Lung (tissue), 12 donors: ENCODE data around the gene SAMD8. TPM values are rescaled to one million over a fixed set of nuclear protein-coding genes. Genes with fewer than 3 reads are reported as not detected.

Experiments
- ATAC-seq: fragments of 200-7000 bp; cut with Tn5 transposase; one replicate; pipeline ENCODE4 v1.9.1; 2020; ENCODE audit warnings: moderate number of reproducible peaks; ENCODE audit not compliant: insufficient read depth, low FRiP score
- DNase-seq, 3 donors: peaks; one replicate each; pipeline ENCODE4 v3.0.0-alpha.2; 2013 to 2017
- H3K27ac ChIP-seq, 2 donors: one replicate each; pipeline ENCODE4 v1.5.1; 2013; ENCODE audit warnings: mild to moderate bottlenecking in 2 of 2, moderate library complexity in 2 of 2, control low read depth in 1 of 2, inconsistent platforms in 1 of 2, low read depth in 1 of 2, low read length in 1 of 2
- H3K27me3 ChIP-seq, 3 donors: one replicate each; pipeline ENCODE4 v1.5.1; 2013; ENCODE audit warnings: low read length in 2 of 3; ENCODE audit not compliant: control insufficient read depth in 3 of 3, insufficient read depth in 3 of 3
- H3K36me3 ChIP-seq, 4 donors: one replicate each; pipeline ENCODE4 v1.5.1; 2013; ENCODE audit warnings: low read length in 4 of 4, mild to moderate bottlenecking in 1 of 4, moderate library complexity in 1 of 4; ENCODE audit not compliant: control insufficient read depth in 4 of 4, insufficient read depth in 4 of 4
- H3K4me1 ChIP-seq, 5 donors: one replicate each; pipeline ENCODE4 v1.5.1; 2013; ENCODE audit warnings: low read length in 5 of 5, mild to moderate bottlenecking in 2 of 5, moderate library complexity in 1 of 5; ENCODE audit not compliant: control insufficient read depth in 5 of 5, insufficient read depth in 5 of 5
- H3K4me3 ChIP-seq: one replicate; pipeline ENCODE4 v1.5.1; 2013; ENCODE audit warnings: mild to moderate bottlenecking, control low read depth, moderate library complexity
- H3K9ac ChIP-seq, 2 donors: one replicate each; pipeline ENCODE4 v1.5.1; 2013; ENCODE audit warnings: low read length in 2 of 2, control low read depth in 1 of 2; ENCODE audit not compliant: insufficient read depth in 1 of 2
- H3K9me3 ChIP-seq, 4 donors: one replicate each; pipeline ENCODE4 v1.5.1; 2013; ENCODE audit warnings: low read length in 3 of 4, mild to moderate bottlenecking in 1 of 4, moderate library complexity in 1 of 4; ENCODE audit not compliant: control insufficient read depth in 4 of 4, insufficient read depth in 3 of 4
- WGBS, 2 donors: extraction: QIAGEN DNeasy Blood & Tissue Kit; methylation state at CpG; one replicate each; pipeline ENCODE4 v1.1.7; 2013; 5-methylcytosine and 5-hydroxymethylcytosine counted together
- polyA plus RNA-seq, 2 donors: library from polyadenylated mRNA; stranded (reverse); fragments of 200-250 nt; gene quantifications; one replicate each; pipeline ENCODE4 v1.2.1, GENCODE V29; 2013
- total RNA-seq, 2 donors: library from RNA; depleted of rRNA in 1 of 2; stranded (reverse); fragments of >200 nt in 1 of 2; gene quantifications; one replicate each; pipeline ENCODE4 v1.2.1, GENCODE V29; 2014 to 2021
- TF ChIP-seq, protein P1 (sequence below): IDR thresholded peaks from 2 replicates; pipeline ENCODE4 v1.5.1; 2012; ENCODE audit warnings: mild to moderate bottlenecking; ENCODE audit errors: control extremely low read depth, extremely low read depth
- donor health status: control.
- donor health status: control.
- donor health status: Bipolar disorder and iron deficiency.
- donor health status: healthy.
- donor health status: DM: yes; HTN: yes; CAD: no.

The SAMD8 gene
- total and polyA plus RNA-seq, 4 donors, result 5.5 to 29.0 (median 11.3) TPM

DNA sequence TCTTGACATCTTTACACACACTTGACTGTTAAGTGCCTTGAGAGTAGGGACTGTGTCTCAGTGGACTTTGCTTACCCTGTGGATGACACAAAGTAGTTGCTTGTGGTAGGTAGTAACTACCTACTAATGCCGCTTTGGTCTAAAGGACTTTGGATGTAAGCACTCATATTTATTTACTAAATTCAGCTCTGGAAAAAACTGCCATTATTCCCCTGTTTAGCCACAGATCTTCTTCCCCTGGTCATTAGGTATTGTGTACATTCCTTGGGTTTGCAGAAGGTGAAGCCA is 96.3 kb downstream of the SAMD8 start:
- DNase-seq (no peak), ATAC-seq (no peak)
- H3K4me3 ChIP-seq, result no peak overlapping the region
- peaks cover 0 to 12% (median 6%) of the 10 kb centered on the region in 4 donors for H3K36me3 ChIP-seq
- H3K4me1 ChIP-seq, result peaks cover 0 to 19% (median 4%) of the 10 kb centered on the region in 5 donors
- no peak overlapping the region for H3K9ac ChIP-seq
- TF ChIP-seq, protein P1, sequence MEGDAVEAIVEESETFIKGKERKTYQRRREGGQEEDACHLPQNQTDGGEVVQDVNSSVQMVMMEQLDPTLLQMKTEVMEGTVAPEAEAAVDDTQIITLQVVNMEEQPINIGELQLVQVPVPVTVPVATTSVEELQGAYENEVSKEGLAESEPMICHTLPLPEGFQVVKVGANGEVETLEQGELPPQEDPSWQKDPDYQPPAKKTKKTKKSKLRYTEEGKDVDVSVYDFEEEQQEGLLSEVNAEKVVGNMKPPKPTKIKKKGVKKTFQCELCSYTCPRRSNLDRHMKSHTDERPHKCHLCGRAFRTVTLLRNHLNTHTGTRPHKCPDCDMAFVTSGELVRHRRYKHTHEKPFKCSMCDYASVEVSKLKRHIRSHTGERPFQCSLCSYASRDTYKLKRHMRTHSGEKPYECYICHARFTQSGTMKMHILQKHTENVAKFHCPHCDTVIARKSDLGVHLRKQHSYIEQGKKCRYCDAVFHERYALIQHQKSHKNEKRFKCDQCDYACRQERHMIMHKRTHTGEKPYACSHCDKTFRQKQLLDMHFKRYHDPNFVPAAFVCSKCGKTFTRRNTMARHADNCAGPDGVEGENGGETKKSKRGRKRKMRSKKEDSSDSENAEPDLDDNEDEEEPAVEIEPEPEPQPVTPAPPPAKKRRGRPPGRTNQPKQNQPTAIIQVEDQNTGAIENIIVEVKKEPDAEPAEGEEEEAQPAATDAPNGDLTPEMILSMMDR, result no peak
- 88 to 98% methylated on average over 1 of the region's 1 CpG for WGBS, 2 donors
- no peak overlapping the region for H3K27ac ChIP-seq
- no peaks in the 10 kb centered on the region for H3K9me3 ChIP-seq
- peaks cover 0 to 2% (median 0%) of the 10 kb centered on the region in 3 donors for H3K27me3 ChIP-seq

DNA sequence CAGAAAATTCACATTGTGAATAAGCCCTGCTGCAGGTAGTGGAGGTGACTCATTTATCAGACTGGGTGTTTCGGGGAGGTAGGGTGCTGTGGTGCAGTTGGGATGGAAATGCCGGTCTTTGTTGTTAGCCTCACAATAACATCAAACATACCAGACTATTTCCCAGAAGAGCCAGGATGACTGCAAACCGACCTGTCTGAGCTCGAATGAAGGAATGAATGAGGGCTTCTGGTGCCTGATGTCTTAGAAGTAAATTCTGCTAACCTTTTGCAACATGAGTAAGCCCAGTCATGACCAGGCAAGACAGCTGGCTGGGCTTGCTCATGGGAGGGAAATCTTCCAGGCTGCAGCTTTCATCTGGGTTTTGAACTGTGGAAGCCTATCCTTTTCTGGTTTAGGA is 96.7 kb downstream of the SAMD8 start:
- no peak overlapping the region for H3K9ac ChIP-seq
- no peak overlapping the region for H3K4me3 ChIP-seq
- H3K36me3 ChIP-seq, result peaks cover 3 to 16% (median 8%) of the 10 kb centered on the region in 4 donors
- H3K9me3 ChIP-seq, result no peaks in the 10 kb centered on the region
- ATAC-seq, result no peak
- H3K27ac ChIP-seq, result no peak overlapping the region
- peak in 2 of 3 donors; percentile 20 to 22 for DNase-seq
- peaks cover 0 to 20% (median 4%) of the 10 kb centered on the region in 5 donors for H3K4me1 ChIP-seq
- 83 to 89% methylated on average over 4 of the region's 4 CpGs for WGBS, 2 donors
- TF ChIP-seq, protein P1, result no peak
- peaks cover 0 to 2% (median 0%) of the 10 kb centered on the region in 3 donors for H3K27me3 ChIP-seq

DNA sequence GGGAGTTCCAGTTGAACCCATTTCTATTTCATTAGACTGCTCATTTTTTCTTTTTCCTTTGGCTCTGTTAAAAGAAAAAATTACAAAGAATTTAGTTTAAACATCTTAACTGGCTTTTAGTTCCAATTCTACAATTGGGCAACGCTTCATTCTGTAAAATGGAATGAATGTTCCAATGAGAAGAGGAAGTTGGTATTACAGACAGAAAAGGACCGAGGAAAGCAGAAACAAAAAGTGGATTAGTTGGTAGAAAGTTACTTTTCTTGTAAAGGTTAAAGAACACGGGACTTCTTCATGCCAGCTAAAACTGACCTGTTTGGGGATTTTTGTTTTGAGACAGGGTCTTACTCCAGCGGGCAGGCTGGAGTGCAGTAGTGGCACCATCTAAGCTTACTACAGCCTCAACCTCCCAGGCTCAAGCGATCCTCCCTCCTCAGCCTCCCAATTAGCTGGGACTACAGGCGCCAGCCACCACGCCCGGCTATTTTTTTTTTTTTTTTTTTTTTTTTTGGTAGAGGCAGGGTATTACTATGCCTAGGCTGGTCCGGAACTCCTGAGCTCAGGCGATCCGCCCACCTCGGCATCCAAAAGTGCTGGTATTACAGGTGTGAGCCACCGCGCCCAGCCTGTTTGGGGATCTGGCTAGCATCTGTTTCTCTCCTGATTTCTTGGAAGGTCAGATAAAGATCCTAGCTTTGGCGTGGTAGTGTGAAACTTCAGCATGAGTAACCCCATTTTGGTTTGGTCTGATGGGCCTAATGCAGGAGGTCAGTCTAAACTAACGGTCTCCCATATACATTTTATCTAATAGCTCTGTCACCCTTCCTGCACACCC is 97.8 kb downstream of the SAMD8 start:
- TF ChIP-seq, protein P1, result no peak
- Histone ChIP-seq H3K4me1 (peaks cover 0 to 20% (median 4%) of the 10 kb centered on the region in 5 donors), H3K27ac (peak overlapping the region; percentile 98 to 100), H3K9me3 (no peaks in the 10 kb centered on the region), H3K4me3 (peak overlapping the region; percentile 79), H3K27me3 (peaks cover 0 to 2% (median 0%) of the 10 kb centered on the region in 3 donors), H3K36me3 (peaks cover 3 to 20% (median 11%) of the 10 kb centered on the region in 4 donors), H3K9ac (peak overlapping the region; percentile 78 to 97)
- 78 to 81% methylated on average over 16 of the region's 16 CpGs for WGBS, 2 donors
- DNase-seq (no peak), ATAC-seq (no peak)
